NB4 (cell line): ENCODE data around the gene ZSWIM6.

Experiments
- MYC ChIP-seq: IDR thresholded peaks from 2 replicates; pipeline ENCODE4 v1.6.1; 2011; ENCODE audit warnings: low read depth, low read length
- POLR2A ChIP-seq: IDR thresholded peaks from 2 replicates; pipeline ENCODE4 v1.6.1; 2011; ENCODE audit warnings: mild to moderate bottlenecking; ENCODE audit not compliant: insufficient read length; ENCODE audit errors: extremely low read depth
- TF ChIP-seq, protein P1 (sequence below): IDR thresholded peaks from one replicate; pipeline ENCODE4 v1.5.1; 2012; ENCODE audit warnings: low read depth, low read length
- TF ChIP-seq, protein P2 (sequence below): IDR thresholded peaks from 2 replicates; pipeline ENCODE4 v1.6.1; 2011; ENCODE audit warnings: low read depth, low read length

DNA sequence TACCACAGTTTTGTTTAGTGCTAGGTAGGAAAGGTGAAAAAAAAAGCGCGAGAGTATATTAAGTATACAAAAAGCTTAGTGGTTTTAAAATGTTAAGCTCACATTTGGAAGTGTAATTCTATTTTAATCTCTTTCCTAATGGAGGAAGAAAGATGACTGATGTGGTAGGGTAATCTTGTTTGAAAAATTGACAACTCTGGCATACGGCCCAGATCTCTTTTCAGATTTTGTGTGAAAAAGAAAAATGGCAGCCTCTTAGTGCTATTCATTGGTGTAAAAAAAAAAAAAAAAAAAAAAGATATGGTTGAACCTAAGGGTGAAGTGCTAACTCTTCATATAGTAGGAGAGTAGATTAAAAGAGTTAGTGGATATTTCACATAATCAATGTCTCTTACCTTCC, 108.0 kb downstream of the ZSWIM6 start:
- TF ChIP-seq, protein P1, sequence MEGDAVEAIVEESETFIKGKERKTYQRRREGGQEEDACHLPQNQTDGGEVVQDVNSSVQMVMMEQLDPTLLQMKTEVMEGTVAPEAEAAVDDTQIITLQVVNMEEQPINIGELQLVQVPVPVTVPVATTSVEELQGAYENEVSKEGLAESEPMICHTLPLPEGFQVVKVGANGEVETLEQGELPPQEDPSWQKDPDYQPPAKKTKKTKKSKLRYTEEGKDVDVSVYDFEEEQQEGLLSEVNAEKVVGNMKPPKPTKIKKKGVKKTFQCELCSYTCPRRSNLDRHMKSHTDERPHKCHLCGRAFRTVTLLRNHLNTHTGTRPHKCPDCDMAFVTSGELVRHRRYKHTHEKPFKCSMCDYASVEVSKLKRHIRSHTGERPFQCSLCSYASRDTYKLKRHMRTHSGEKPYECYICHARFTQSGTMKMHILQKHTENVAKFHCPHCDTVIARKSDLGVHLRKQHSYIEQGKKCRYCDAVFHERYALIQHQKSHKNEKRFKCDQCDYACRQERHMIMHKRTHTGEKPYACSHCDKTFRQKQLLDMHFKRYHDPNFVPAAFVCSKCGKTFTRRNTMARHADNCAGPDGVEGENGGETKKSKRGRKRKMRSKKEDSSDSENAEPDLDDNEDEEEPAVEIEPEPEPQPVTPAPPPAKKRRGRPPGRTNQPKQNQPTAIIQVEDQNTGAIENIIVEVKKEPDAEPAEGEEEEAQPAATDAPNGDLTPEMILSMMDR, result no peak
- TF ChIP-seq POLR2A (no peak), MYC (no peak)
- TF ChIP-seq, protein P2, sequence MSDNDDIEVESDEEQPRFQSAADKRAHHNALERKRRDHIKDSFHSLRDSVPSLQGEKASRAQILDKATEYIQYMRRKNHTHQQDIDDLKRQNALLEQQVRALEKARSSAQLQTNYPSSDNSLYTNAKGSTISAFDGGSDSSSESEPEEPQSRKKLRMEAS, result no peak
